B cell (primary cell): Measurements from ENCODE around the gene PSMD2. TPM values are rescaled to one million over a fixed set of nuclear protein-coding genes. Genes with fewer than 3 reads are reported as not detected.

Experiments
- ATAC-seq: fragments of 200-7000 bp; cut with Tn5 transposase; one replicate; pipeline ENCODE4 v1.10.0; 2021; ENCODE audit warnings: low read depth, mild to moderate bottlenecking, moderate number of reproducible peaks, moderate library complexity
- CTCF ChIA-PET: fragments of 350-600 bp; sonication (Branson Sonifier 250); formaldehyde crosslinking; loops from one replicate; lab custom pipeline; 2021; ENCODE audit warnings: antibody characterized with exemption, inconsistent platforms; lab: Charles Lee
- POLR2A ChIA-PET: fragments of 350-600 bp; sonication (Branson Sonifier 250); formaldehyde crosslinking; loops from one replicate; lab custom pipeline; 2021; ENCODE audit warnings: antibody characterized with exemption; lab: Charles Lee
- DNase-seq: peaks from one replicate; pipeline ENCODE4 v3.0.0; 2013
- H2AFZ ChIP-seq: 2 replicates; pipeline ENCODE4 v1.6.1; 2012; ENCODE audit warnings: mild to moderate bottlenecking, low read depth, low read length; ENCODE audit not compliant: insufficient read depth, poor library complexity, severe bottlenecking
- H3K27ac ChIP-seq, 2 donors: 1 replicate in 1 of 2; 2 replicates in 1 of 2; pipeline ENCODE4 v1.5.1; 2012 to 2013; ENCODE audit warnings: low read length in 2 of 2, mild to moderate bottlenecking in 2 of 2, moderate library complexity in 1 of 2
- H3K27me3 ChIP-seq, 4 experiments: fragments of 200-600 bp in 1 of 4; sonication (generic) in 1 of 4; replicated peaks in 1 of 4; 1 replicate in 2 of 4; 2 replicates in 2 of 4; pipeline versions ENCODE4 v1.6.1 to v1.7.0; 2013 to 2016; ENCODE audit warnings: low read length in 3 of 4, mild to moderate bottlenecking in 2 of 4, mixed read lengths in 1 of 4, moderate library complexity in 1 of 4; ENCODE audit not compliant: insufficient read depth in 4 of 4, control insufficient read depth in 3 of 4; ENCODE audit errors: control extremely low read depth in 1 of 4
- H3K36me3 ChIP-seq, 2 experiments: replicated peaks in 1 of 2; 1 replicate in 1 of 2; 2 replicates in 1 of 2; pipeline versions ENCODE4 v1.6.1 to v1.7.1; 2013; ENCODE audit warnings: low read length in 1 of 2; ENCODE audit not compliant: insufficient read depth in 2 of 2, control insufficient read depth in 1 of 2; ENCODE audit errors: control extremely low read depth in 1 of 2, extremely low read depth in 1 of 2
- H3K4me1 ChIP-seq, 2 donors: fragments of 200-600 bp in 1 of 2; sonication (generic) in 1 of 2; 1 replicate in 1 of 2; 2 replicates in 1 of 2; pipeline versions ENCODE4 v1.5.1 to v1.6.1; 2013 to 2017; ENCODE audit warnings: low read length in 2 of 2; ENCODE audit not compliant: control insufficient read depth in 2 of 2, insufficient read depth in 2 of 2
- H3K4me2 ChIP-seq: replicated peaks from 2 replicates; pipeline ENCODE3; 2012; ENCODE audit warnings: mild to moderate bottlenecking, low read depth, low read length; ENCODE audit not compliant: poor library complexity, severe bottlenecking
- H3K4me3 ChIP-seq, 5 experiments: fragments of 200-600 bp in 1 of 5; sonication (generic) in 1 of 5; 1 replicate in 3 of 5; 2 replicates in 2 of 5; pipeline versions ENCODE4 v1.5.1 to v1.7.0; 2011 to 2016; ENCODE audit warnings: low read length in 4 of 5, mild to moderate bottlenecking in 4 of 5, low read depth in 2 of 5, control low read depth in 1 of 5, moderate library complexity in 1 of 5; ENCODE audit not compliant: insufficient read depth in 1 of 5; ENCODE audit errors: control extremely low read depth in 1 of 5, extremely low read depth in 1 of 5
- H3K79me2 ChIP-seq: fragments of 200-600 bp; sonication (generic); one replicate; pipeline ENCODE4 v1.6.0; 2016; ENCODE audit warnings: low read length; ENCODE audit not compliant: control insufficient read depth, insufficient read depth
- H3K9ac ChIP-seq: fragments of 200-600 bp; sonication (generic); 2 replicates; pipeline ENCODE4 v1.6.1; 2017; ENCODE audit warnings: mild to moderate bottlenecking, low read length, moderate library complexity
- H3K9me3 ChIP-seq, 3 donors: one replicate each; pipeline versions ENCODE4 v1.6.1 to v1.7.1; 2013; ENCODE audit warnings: low read length in 2 of 3; ENCODE audit not compliant: control insufficient read depth in 2 of 3, insufficient read depth in 1 of 3; ENCODE audit errors: control extremely low read depth in 1 of 3
- H4K20me1 ChIP-seq: 2 replicates; pipeline ENCODE4 v1.6.0; 2012; ENCODE audit warnings: mild to moderate bottlenecking, low read length; ENCODE audit not compliant: insufficient read depth, control insufficient read depth, poor library complexity, severe bottlenecking
- H3K27ac Mint-ChIP-seq: one replicate; pipeline ENCODE4 v1.8.0; 2021; ENCODE audit warnings: mixed read lengths
- H3K27me3 Mint-ChIP-seq: one replicate; pipeline ENCODE4 v1.8.0; 2021; ENCODE audit warnings: mixed read lengths
- H3K4me1 Mint-ChIP-seq: one replicate; pipeline ENCODE4 v1.8.0; 2021; ENCODE audit warnings: mixed read lengths
- H3K4me3 Mint-ChIP-seq: one replicate; pipeline ENCODE4 v1.8.0; 2021; ENCODE audit warnings: mixed read lengths
- H3K9me3 Mint-ChIP-seq: one replicate; pipeline ENCODE4 v1.8.0; 2022; ENCODE audit warnings: mixed read lengths; ENCODE audit not compliant: insufficient read depth
- CTCF ChIP-seq: fragments of 200-600 bp; IDR thresholded peaks from one replicate; pipeline ENCODE4 v1.8.0; 2022; ENCODE audit warnings: antibody characterized with exemption, mild to moderate bottlenecking
- EZH2 ChIP-seq: IDR thresholded peaks from 2 replicates; pipeline ENCODE4 v1.6.1; 2012; ENCODE audit warnings: borderline replicate concordance, low read depth, mild to moderate bottlenecking, moderate library complexity, low read length; ENCODE audit not compliant: insufficient read depth, poor library complexity, severe bottlenecking
- WGBS: methylation state at CpG from one replicate; pipeline ENCODE4 v1.1.5; 2013; ENCODE audit warnings: missing lambda C conversion rate; ENCODE audit not compliant: insufficient coverage; 5-methylcytosine and 5-hydroxymethylcytosine counted together
- intact Hi-C: fragments of 100-400 bp; cut with micrococcal nuclease; formaldehyde crosslinking; loops from one replicate; pipeline ENCODE4 v1.10.0; 2022
- polyA plus RNA-seq: library from polyadenylated mRNA; depleted of rRNA; stranded (reverse); fragments of >200 nt; gene quantifications from 2 replicates; pipeline ENCODE4 v1.2.3, GENCODE V29; 2012
- total RNA-seq, 2 donors: library from RNA; stranded (reverse); fragments of 120-200 nt in 1 of 2; gene quantifications; 1 replicate in 1 of 2; 2 replicates in 1 of 2; pipeline versions ENCODE4 v1.2.3 to v1.2.4, GENCODE V29; 2013 to 2022

Gene PSMD2
- total and polyA plus RNA-seq, 2 donors (not counting 1 experiment from before 2014, with no cell fraction given): 79.4 to 140 TPM

GRCh38 chr3:184347321-184348056 is 48.4 kb downstream of the PSMD2 start:
- no peaks in the 10 kb centered on the region for H3K9me3 ChIP-seq
- H3K9ac ChIP-seq: no peak overlapping the region
- H3K4me1 Mint-ChIP-seq: no peaks in the 10 kb centered on the region
- TF ChIP-seq CTCF: no peak
- TF ChIP-seq EZH2: no peak
- POLR2A ChIA-PET: no interaction called here
- H3K4me1 ChIP-seq: no peaks in the 10 kb centered on the region
- H3K4me3 ChIP-seq: no peak overlapping the region
- no peaks in the 10 kb centered on the region for H3K79me2 ChIP-seq
- no peak overlapping the region for H3K27ac ChIP-seq
- H3K36me3 ChIP-seq: peaks cover 0 to 4% of the 10 kb centered on the region in 2 experiments
- CTCF ChIA-PET: interaction anchor here (0.6 to 1.4 kb wide), 3 partner anchors 28 to 166 kb away, joined by 3 read pairs; no protein-coding TSS in a partner anchor
- no peaks in the 10 kb centered on the region for H3K27me3 Mint-ChIP-seq
- no peak overlapping the region for H3K4me3 Mint-ChIP-seq
- H3K4me2 ChIP-seq: no peak overlapping the region
- no peaks in the 10 kb centered on the region for H3K9me3 Mint-ChIP-seq
- H2AFZ ChIP-seq: no peak overlapping the region
- H3K27me3 ChIP-seq: no peaks in the 10 kb centered on the region
- intact Hi-C loops: no loop called here
- H4K20me1 ChIP-seq: no peaks in the 10 kb centered on the region
- 91% methylated on average over 10 of the region's 12 CpGs for WGBS
- H3K27ac Mint-ChIP-seq: no peak overlapping the region
- ATAC-seq: no peak
- no peak for DNase-seq

- Mint-ChIP-seq H3K4me1 (no peaks in the 10 kb centered on the region), H3K9me3 (no peaks in the 10 kb centered on the region), H3K27ac (no peak overlapping the region), H3K4me3 (no peak overlapping the region), H3K27me3 (no peaks in the 10 kb centered on the region)
- no peaks in the 10 kb centered on the region for H3K27me3 ChIP-seq
- intact Hi-C loops: no loop called here
- no peak overlapping the region for H2AFZ ChIP-seq
- 95% methylated on average over 4 of the region's 4 CpGs for WGBS
- no peaks in the 10 kb centered on the region for H4K20me1 ChIP-seq
- ATAC-seq: no peak
- no peak overlapping the region for H3K4me3 ChIP-seq
- no peak overlapping the region for H3K9ac ChIP-seq
- H3K4me1 ChIP-seq: no peaks in the 10 kb centered on the region
- CTCF ChIA-PET: interaction anchor here (0.6 to 1.4 kb wide), 3 partner anchors 27 to 165 kb away, joined by 3 read pairs; no protein-coding TSS in a partner anchor
- H3K36me3 ChIP-seq: peaks cover 0 to 4% of the 10 kb centered on the region in 2 experiments
- H3K79me2 ChIP-seq: no peaks in the 10 kb centered on the region
- H3K27ac ChIP-seq: no peak overlapping the region
- no peak for DNase-seq
- TF ChIP-seq CTCF: no peak
- POLR2A ChIA-PET: no interaction called here
- no peaks in the 10 kb centered on the region for H3K9me3 ChIP-seq
- no peak overlapping the region for H3K4me2 ChIP-seq
Observed at GRCh38 chr3:184348057-184348382, 49.0 kb downstream of the PSMD2 start.
